ENCODE results near the gene MICOS13. TPM values are rescaled to one million over a fixed set of nuclear protein-coding genes. Genes with fewer than 3 reads are reported as not detected.

The MICOS13 gene
- total RNA-seq, 1 donor from 2014 or later: 55.4 TPM

- no peak for TF ChIP-seq CTCF (IDR thresholded peaks at IDR 0.05; ENCODE audit: insufficient read depth, low read length, poor library complexity, severe bottlenecking)
- Histone ChIP-seq H3K27me3 (ENCODE audit: control insufficient read depth, insufficient read depth, low read length) (no peaks in the 10 kb centered on the region), H3K36me3 (ENCODE audit: control insufficient read depth, insufficient read depth, low read length) (peaks cover 5% of the 10 kb centered on the region), H3K4me3 (ENCODE audit: low read depth, low read length) (no peak overlapping the region)
- DNase-seq (ENCODE audit: low read depth): no peak
Observed at GRCh38 chr19:5669212-5669611, 11.1 kb downstream of the MICOS13 start.

GRCh38 chr19:5667751-5668271 is 12.5 kb downstream of the MICOS13 start:
- TF ChIP-seq CTCF (IDR thresholded peaks at IDR 0.05; ENCODE audit: insufficient read depth, low read length, poor library complexity, severe bottlenecking): no peak
- Histone ChIP-seq H3K27me3 (ENCODE audit: control insufficient read depth, insufficient read depth, low read length) (no peaks in the 10 kb centered on the region), H3K4me3 (ENCODE audit: low read depth, low read length) (no peak overlapping the region), H3K36me3 (ENCODE audit: control insufficient read depth, insufficient read depth, low read length) (peaks cover 5% of the 10 kb centered on the region)
- DNase-seq (ENCODE audit: low read depth): no peak

- H3K36me3 ChIP-seq (ENCODE audit: control insufficient read depth, insufficient read depth, low read length): peaks cover 5% of the 10 kb centered on the region
- no peak for TF ChIP-seq CTCF (IDR thresholded peaks at IDR 0.05; ENCODE audit: insufficient read depth, low read length, poor library complexity, severe bottlenecking)
- DNase-seq (ENCODE audit: low read depth): no peak
- H3K27me3 ChIP-seq (ENCODE audit: control insufficient read depth, insufficient read depth, low read length): no peaks in the 10 kb centered on the region
- no peak overlapping the region for H3K4me3 ChIP-seq (ENCODE audit: low read depth, low read length)
Observed at GRCh38 chr19:5666921-5667610, 13.2 kb downstream of the MICOS13 start.

GRCh38 chr19:5665781-5666513 is 14.4 kb downstream of the MICOS13 start:
- Histone ChIP-seq H3K4me3 (ENCODE audit: low read depth, low read length) (no peak overlapping the region), H3K36me3 (ENCODE audit: control insufficient read depth, insufficient read depth, low read length) (peaks cover 5% of the 10 kb centered on the region), H3K27me3 (ENCODE audit: control insufficient read depth, insufficient read depth, low read length) (no peaks in the 10 kb centered on the region)
- peak; percentile 49 for TF ChIP-seq CTCF (IDR thresholded peaks at IDR 0.05; ENCODE audit: insufficient read depth, low read length, poor library complexity, severe bottlenecking)
- peak; percentile 80 for DNase-seq (ENCODE audit: low read depth)

- H3K36me3 ChIP-seq (ENCODE audit: control insufficient read depth, insufficient read depth, low read length): peaks cover 6% of the 10 kb centered on the region
- no peak overlapping the region for H3K4me3 ChIP-seq (ENCODE audit: low read depth, low read length)
- H3K27me3 ChIP-seq (ENCODE audit: control insufficient read depth, insufficient read depth, low read length): no peaks in the 10 kb centered on the region
- DNase-seq (ENCODE audit: low read depth): no peak
- no peak for TF ChIP-seq CTCF (IDR thresholded peaks at IDR 0.05; ENCODE audit: insufficient read depth, low read length, poor library complexity, severe bottlenecking)
Observed at GRCh38 chr19:5664515-5664914, 15.8 kb downstream of the MICOS13 start.
